GM23338 (cell line): Measurements from ENCODE around the gene TMEM117. TPM values are rescaled to one million over a fixed set of nuclear protein-coding genes. Genes with fewer than 3 reads are reported as not detected.

Source experiments
- ATAC-seq: fragments of 200-7000 bp; cut with Tn5 transposase; 3 replicates; pipeline ENCODE4 v1.9.1; 2020
- DNase-seq: peaks from one replicate; pipeline ENCODE4 v3.0.0-alpha.2; 2015; ENCODE audit warnings: low spot score
- H2AFZ ChIP-seq: fragments of 200-600 bp; sonication (generic); 2 replicates; pipeline ENCODE4 v1.8.0; 2016; ENCODE audit warnings: antibody characterized with exemption, mild to moderate bottlenecking, moderate library complexity
- H3F3A ChIP-seq: fragments of 200-600 bp; sonication (generic); replicated peaks from 2 replicates; pipeline ENCODE4 v1.8.0; 2017; ENCODE audit warnings: antibody characterized with exemption, mixed run types, low read depth
- H3K27ac ChIP-seq: fragments of 200-600 bp; sonication (generic); 2 replicates; pipeline ENCODE4 v1.6.1; 2016; ENCODE audit warnings: low read depth
- H3K27me3 ChIP-seq: fragments of 200-600 bp; sonication (generic); 2 replicates; pipeline ENCODE4 v1.8.0; 2016; ENCODE audit warnings: mild to moderate bottlenecking, mixed run types, moderate library complexity; ENCODE audit not compliant: insufficient read depth
- H3K36me3 ChIP-seq: fragments of 200-600 bp; sonication (generic); 2 replicates; pipeline ENCODE4 v1.8.0; 2016; ENCODE audit warnings: mild to moderate bottlenecking; ENCODE audit not compliant: insufficient read depth
- H3K4me1 ChIP-seq: fragments of 200-600 bp; sonication (generic); 2 replicates; pipeline ENCODE4 v1.8.0; 2016; ENCODE audit warnings: mild to moderate bottlenecking, moderate library complexity; ENCODE audit not compliant: insufficient read depth
- H3K4me2 ChIP-seq: fragments of 200-600 bp; sonication (generic); 2 replicates; pipeline ENCODE4 v1.7.1; 2017; ENCODE audit warnings: mixed run types
- H3K4me3 ChIP-seq: fragments of 200-600 bp; sonication (generic); 2 replicates; pipeline ENCODE4 v1.6.1; 2016; ENCODE audit warnings: mixed run types
- H3K79me2 ChIP-seq: fragments of 200-600 bp; sonication (generic); replicated peaks from 2 replicates; pipeline ENCODE4 v1.8.0; 2017; ENCODE audit warnings: mild to moderate bottlenecking; ENCODE audit not compliant: insufficient read depth
- H3K9me2 ChIP-seq: fragments of 200-600 bp; sonication (generic); 2 replicates; pipeline ENCODE4 v1.8.0; 2017; ENCODE audit not compliant: insufficient read depth
- H4K20me1 ChIP-seq: fragments of 200-600 bp; sonication (generic); replicated peaks from 2 replicates; pipeline ENCODE4 v1.8.0; 2017; ENCODE audit warnings: mild to moderate bottlenecking; ENCODE audit not compliant: insufficient read depth
- H3K27ac Mint-ChIP-seq: 2 replicates; pipeline ENCODE4 v1.8.0; 2020; ENCODE audit warnings: inconsistent platforms, mild to moderate bottlenecking, moderate library complexity, mixed read lengths
- H3K27me3 Mint-ChIP-seq: 3 replicates; pipeline ENCODE4 v1.8.0; 2022; ENCODE audit warnings: low read depth, mild to moderate bottlenecking, moderate library complexity, mixed read lengths, inconsistent platforms; ENCODE audit not compliant: insufficient read depth, poor library complexity
- H3K36me3 Mint-ChIP-seq: 3 replicates; pipeline ENCODE4 v1.8.0; 2021; ENCODE audit warnings: low read depth, mild to moderate bottlenecking, inconsistent platforms, moderate library complexity, mixed read lengths
- H3K4me1 Mint-ChIP-seq: 3 replicates; pipeline ENCODE4 v1.8.0; 2020; ENCODE audit warnings: mild to moderate bottlenecking, inconsistent platforms, mixed read lengths
- H3K4me3 Mint-ChIP-seq: 3 replicates; pipeline ENCODE4 v1.8.0; 2021; ENCODE audit warnings: moderate library complexity, mild to moderate bottlenecking, inconsistent platforms, mixed read lengths
- H3K9me3 Mint-ChIP-seq: 3 replicates; pipeline ENCODE4 v1.8.0; 2020; ENCODE audit warnings: moderate library complexity, mild to moderate bottlenecking, inconsistent platforms, mixed read lengths
- CREB1 ChIP-seq: fragments of 250-450 bp; sonication (Bioruptor Pico); IDR thresholded peaks from 2 replicates; pipeline ENCODE4 v1.5.0; 2020; ENCODE audit warnings: low read depth, mild to moderate bottlenecking, moderate library complexity
- CTCF ChIP-seq, 2 experiments: fragments of 200-600 bp in 1 of 2; sonication (generic) in 1 of 2; conservative IDR thresholded peaks; 2 replicates each; pipeline versions ENCODE4 v1.5.1 to v1.6.1; 2016 to 2017; ENCODE audit warnings: antibody characterized with exemption in 2 of 2, low read depth in 2 of 2, mild to moderate bottlenecking in 2 of 2, moderate library complexity in 1 of 2
- ETS1 ChIP-seq: IDR thresholded peaks from 2 replicates; pipeline ENCODE4 v1.6.1; 2016; ENCODE audit warnings: antibody characterized with exemption
- EZH2 ChIP-seq: fragments of 200-600 bp; sonication (generic); IDR thresholded peaks from one replicate; pipeline ENCODE4 v1.8.0; 2017; ENCODE audit warnings: antibody characterized with exemption, mild to moderate bottlenecking, low read depth; ENCODE audit not compliant: unreplicated experiment
- EZH2phosphoT487 ChIP-seq: fragments of 200-600 bp; sonication (generic); IDR thresholded peaks from one replicate; pipeline ENCODE4 v1.8.1; 2018; ENCODE audit warnings: antibody characterized with exemption; ENCODE audit not compliant: unreplicated experiment
- JUNB ChIP-seq: IDR thresholded peaks from one replicate; pipeline ENCODE4 v1.6.1; 2016; ENCODE audit warnings: antibody characterized with exemption; ENCODE audit not compliant: unreplicated experiment
- NANOG ChIP-seq: IDR thresholded peaks from 2 replicates; pipeline ENCODE4 v1.6.1; 2016; ENCODE audit warnings: antibody characterized with exemption, borderline replicate concordance
- POLR2AphosphoS5 ChIP-seq: IDR thresholded peaks from 2 replicates; pipeline ENCODE4 v1.6.1; 2016; ENCODE audit warnings: antibody characterized with exemption, low read depth
- STAT1 ChIP-seq: IDR thresholded peaks from one replicate; pipeline ENCODE4 v1.6.1; 2016; ENCODE audit warnings: antibody characterized with exemption; ENCODE audit not compliant: unreplicated experiment
- ZNF114 ChIP-seq: fragments of 250-450 bp; sonication (Bioruptor Pico); IDR thresholded peaks from 2 replicates; pipeline ENCODE4 v1.5.0; 2020; ENCODE audit warnings: mild to moderate bottlenecking, moderate library complexity
- ZNF331 ChIP-seq: fragments of 250-450 bp; sonication (Bioruptor Pico); IDR thresholded peaks from 2 replicates; pipeline ENCODE4 v1.5.0; 2020; ENCODE audit warnings: low read depth, mild to moderate bottlenecking, moderate library complexity
- polyA plus RNA-seq: library from polyadenylated mRNA; unstranded; fragments of >200 nt; fragmentation: Nextera tagmentation; extraction: Ambion mirVana; gene quantifications from 2 replicates; pipeline ENCODE4 v1.2.1, GENCODE V29; 2016
- total RNA-seq: library from RNA; depleted of rRNA; stranded (reverse); fragments of >200 nt; shearing (Covaris generic); gene quantifications from 2 replicates; pipeline ENCODE4 v1.2.3, GENCODE V29; 2014
- TF ChIP-seq, protein P1 (sequence below): IDR thresholded peaks from one replicate; pipeline ENCODE4 v1.6.1; 2018; ENCODE audit warnings: antibody characterized with exemption; ENCODE audit not compliant: unreplicated experiment

TMEM117 gene
- total and polyA plus RNA-seq, 2 experiments from 2014 or later = 0.94 to 1.6 TPM

- TF ChIP-seq NANOG (no peak), CREB1 (CRISPR knock-in tag) (no peak), ETS1 (no peak), STAT1 (no peak)
Observed at GRCh38 chr12:43981726-43982125, 145.8 kb downstream of the TMEM117 start (continued).

DNA sequence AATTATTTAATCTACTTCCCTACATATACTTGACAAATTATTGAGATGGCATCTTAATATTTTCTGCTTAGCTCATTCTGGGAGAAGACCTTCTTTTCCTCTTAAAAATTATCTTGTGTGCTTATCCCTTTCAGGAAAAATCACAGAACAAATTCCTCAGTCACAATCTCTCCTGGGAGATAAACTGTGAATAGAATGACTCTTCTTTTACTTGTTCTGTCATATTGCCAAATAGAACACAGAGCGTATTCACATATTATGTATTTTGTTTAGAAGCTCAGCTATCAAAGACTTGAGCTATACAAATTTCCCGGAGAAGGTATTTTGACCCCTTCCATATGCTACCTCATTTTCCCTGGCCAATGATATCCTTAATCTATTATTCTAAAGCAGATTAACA, 146.7 kb downstream of the TMEM117 start:
- H3K4me2 ChIP-seq = no peak overlapping the region
- H3K4me1 ChIP-seq = no peaks in the 10 kb centered on the region; the same call in 1 of the 2 replicates
- ATAC-seq (no peak), DNase-seq (no peak)
- 0 out of 2 replicates have a peak, but pooled peaks cover 4% of the 10 kb centered on the region for H3F3A ChIP-seq
- no peak overlapping the region for H3K4me3 Mint-ChIP-seq
- no peak overlapping the region for H3K27ac Mint-ChIP-seq
- no peak overlapping the region for H3K4me3 ChIP-seq
- H3K9me3 Mint-ChIP-seq = peaks cover 41% of the 10 kb centered on the region
- H3K79me2 ChIP-seq = no peaks in the 10 kb centered on the region
- H3K27me3 ChIP-seq = no peaks in the 10 kb centered on the region
- H3K27me3 Mint-ChIP-seq = no peaks in the 10 kb centered on the region
- no peaks in the 10 kb centered on the region for H3K9me2 ChIP-seq
- peaks cover 7% of the 10 kb centered on the region; the same call in 2 of the 3 replicates for H3K4me1 Mint-ChIP-seq
- H3K36me3 Mint-ChIP-seq = peaks cover 36% of the 10 kb centered on the region
- no peaks in the 10 kb centered on the region for H4K20me1 ChIP-seq
- no peak overlapping the region for H3K27ac ChIP-seq
- no peak overlapping the region for H2AFZ ChIP-seq
- H3K36me3 ChIP-seq = peaks cover 20% of the 10 kb centered on the region
- no peak for TF ChIP-seq POLR2AphosphoS5
- no peak for TF ChIP-seq EZH2phosphoT487
- no peak for TF ChIP-seq ZNF114 (CRISPR knock-in tag)
- TF ChIP-seq NANOG = no peak
- TF ChIP-seq ZNF331 = no peak
- no peak for TF ChIP-seq JUNB
- no peak for TF ChIP-seq ETS1
- TF ChIP-seq CTCF (conservative IDR thresholded peaks at IDR 0.05; ENCODE audit: low read depth in 2 of 2) = no peak
- TF ChIP-seq, protein P1, sequence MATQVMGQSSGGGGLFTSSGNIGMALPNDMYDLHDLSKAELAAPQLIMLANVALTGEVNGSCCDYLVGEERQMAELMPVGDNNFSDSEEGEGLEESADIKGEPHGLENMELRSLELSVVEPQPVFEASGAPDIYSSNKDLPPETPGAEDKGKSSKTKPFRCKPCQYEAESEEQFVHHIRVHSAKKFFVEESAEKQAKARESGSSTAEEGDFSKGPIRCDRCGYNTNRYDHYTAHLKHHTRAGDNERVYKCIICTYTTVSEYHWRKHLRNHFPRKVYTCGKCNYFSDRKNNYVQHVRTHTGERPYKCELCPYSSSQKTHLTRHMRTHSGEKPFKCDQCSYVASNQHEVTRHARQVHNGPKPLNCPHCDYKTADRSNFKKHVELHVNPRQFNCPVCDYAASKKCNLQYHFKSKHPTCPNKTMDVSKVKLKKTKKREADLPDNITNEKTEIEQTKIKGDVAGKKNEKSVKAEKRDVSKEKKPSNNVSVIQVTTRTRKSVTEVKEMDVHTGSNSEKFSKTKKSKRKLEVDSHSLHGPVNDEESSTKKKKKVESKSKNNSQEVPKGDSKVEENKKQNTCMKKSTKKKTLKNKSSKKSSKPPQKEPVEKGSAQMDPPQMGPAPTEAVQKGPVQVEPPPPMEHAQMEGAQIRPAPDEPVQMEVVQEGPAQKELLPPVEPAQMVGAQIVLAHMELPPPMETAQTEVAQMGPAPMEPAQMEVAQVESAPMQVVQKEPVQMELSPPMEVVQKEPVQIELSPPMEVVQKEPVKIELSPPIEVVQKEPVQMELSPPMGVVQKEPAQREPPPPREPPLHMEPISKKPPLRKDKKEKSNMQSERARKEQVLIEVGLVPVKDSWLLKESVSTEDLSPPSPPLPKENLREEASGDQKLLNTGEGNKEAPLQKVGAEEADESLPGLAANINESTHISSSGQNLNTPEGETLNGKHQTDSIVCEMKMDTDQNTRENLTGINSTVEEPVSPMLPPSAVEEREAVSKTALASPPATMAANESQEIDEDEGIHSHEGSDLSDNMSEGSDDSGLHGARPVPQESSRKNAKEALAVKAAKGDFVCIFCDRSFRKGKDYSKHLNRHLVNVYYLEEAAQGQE = no peak
- TF ChIP-seq EZH2 = no peak
